Endothelial cell of umbilical vein (primary cell): ENCODE data around the gene CLEC18B. TPM values are rescaled to one million over a fixed set of nuclear protein-coding genes. Genes with fewer than 3 reads are reported as not detected.

Experiments used
- BruUV-seq: library from RNA; stranded (reverse); fragments of 400-500 nt; replicated peaks from 2 replicates; lab custom pipeline; 2021; lab: Mats Ljungman, UMichigan
- CTCF ChIA-PET: fragments of 300-600, 350-600 bp; sonication (Branson Sonifier 250); formaldehyde crosslinking; loops from one replicate; lab custom pipeline; 2021; ENCODE audit warnings: antibody characterized with exemption, inconsistent platforms; lab: Charles Lee
- POLR2A ChIA-PET: fragments of 300-600, 350-600 bp; sonication (Branson Sonifier 250); formaldehyde crosslinking; loops from one replicate; lab custom pipeline; 2021; ENCODE audit warnings: antibody characterized with exemption, inconsistent platforms; lab: Charles Lee
- DNase-seq: peaks from one replicate; pipeline ENCODE4 v3.0.0-alpha.2; 2011; ENCODE audit warnings: low read depth, low spot score
- FAIRE-seq: peaks from 2 replicates; lab custom pipeline; 2011; peaks lifted over from hg19 to GRCh38; lab: Jason Lieb, UNC
- H2AFZ ChIP-seq: 2 replicates; pipeline ENCODE4 v1.6.0; 2012; ENCODE audit warnings: low read depth, low read length, control low read depth, inconsistent platforms
- H3K27ac ChIP-seq: 2 replicates; pipeline ENCODE4 v1.5.1; 2011; ENCODE audit warnings: low read depth, mild to moderate bottlenecking, control low read depth, low read length, moderate library complexity; ENCODE audit not compliant: insufficient read depth
- H3K27me3 ChIP-seq, 2 experiments: 2 replicates each; pipeline versions ENCODE4 v1.6.0 to v1.6.1; 2011; ENCODE audit warnings: low read length in 2 of 2, mixed read lengths in 1 of 2; ENCODE audit not compliant: control insufficient read depth in 2 of 2, insufficient read depth in 2 of 2
- H3K36me3 ChIP-seq, 2 experiments: 2 replicates in 1 of 2; 3 replicates in 1 of 2; pipeline ENCODE4 v1.5.1; 2011; ENCODE audit warnings: low read length in 2 of 2, mild to moderate bottlenecking in 1 of 2, moderate library complexity in 1 of 2; ENCODE audit not compliant: control insufficient read depth in 2 of 2, insufficient read depth in 2 of 2; ENCODE audit errors: extremely low read depth in 1 of 2
- H3K4me1 ChIP-seq: 3 replicates; pipeline ENCODE4 v1.5.1; 2011; ENCODE audit warnings: mild to moderate bottlenecking, low read length; ENCODE audit not compliant: control insufficient read depth, insufficient read depth; ENCODE audit errors: extremely low read depth
- H3K4me2 ChIP-seq: 2 replicates; pipeline ENCODE4 v1.6.1; 2011; ENCODE audit warnings: low read length, control low read depth, mixed read lengths; ENCODE audit not compliant: insufficient read depth
- H3K4me3 ChIP-seq, 3 experiments: fragments of 200-600 bp in 1 of 3; sonication (generic), shearing (Covaris generic) in 1 of 3; replicated peaks in 1 of 3; 2 replicates each; pipeline ENCODE4 v1.5.1; 2011 to 2016; ENCODE audit warnings: control low read depth in 3 of 3, low read length in 3 of 3, mild to moderate bottlenecking in 2 of 3, inconsistent platforms in 1 of 3, low read depth in 1 of 3, moderate library complexity in 1 of 3; ENCODE audit not compliant: insufficient read depth in 1 of 3
- H3K79me2 ChIP-seq: 2 replicates; pipeline ENCODE4 v1.6.0; 2012; ENCODE audit warnings: low read length, inconsistent platforms; ENCODE audit not compliant: control insufficient read depth, insufficient read depth
- H3K9ac ChIP-seq: replicated peaks from 2 replicates; pipeline ENCODE3; 2011; ENCODE audit warnings: low read length, control low read depth; ENCODE audit not compliant: insufficient read depth; ENCODE audit errors: extremely low read depth
- H3K9me1 ChIP-seq: replicated peaks from 3 replicates; pipeline ENCODE4 v1.6.0; 2011; ENCODE audit warnings: mild to moderate bottlenecking, low read length; ENCODE audit not compliant: control insufficient read depth, insufficient read depth; ENCODE audit errors: extremely low read depth
- H3K9me3 ChIP-seq: replicated peaks from 2 replicates; pipeline ENCODE4 v1.5.1; 2012; ENCODE audit warnings: low read length, inconsistent platforms; ENCODE audit not compliant: control insufficient read depth, insufficient read depth
- H4K20me1 ChIP-seq: replicated peaks from 2 replicates; pipeline ENCODE3; 2011; ENCODE audit warnings: mild to moderate bottlenecking, low read length; ENCODE audit not compliant: control insufficient read depth, insufficient read depth; ENCODE audit errors: extremely low read depth
- CTCF ChIP-seq, 2 donors: IDR thresholded peaks; 1 replicate in 1 of 2; 2 replicates in 1 of 2; pipeline ENCODE4 v1.5.1; 2011; ENCODE audit warnings: low read length in 2 of 2, mild to moderate bottlenecking in 2 of 2, moderate library complexity in 2 of 2, control low read depth in 1 of 2, inconsistent platforms in 1 of 2, low read depth in 1 of 2; ENCODE audit not compliant: insufficient read depth in 1 of 2; ENCODE audit errors: extremely low read depth in 1 of 2
- EZH2 ChIP-seq: IDR thresholded peaks from 2 replicates; pipeline ENCODE4 v1.6.1; 2012; ENCODE audit warnings: borderline replicate concordance, low read depth, mild to moderate bottlenecking, moderate library complexity, low read length, inconsistent platforms; ENCODE audit not compliant: severe bottlenecking
- FOS ChIP-seq: IDR thresholded peaks from 2 replicates; pipeline ENCODE4 v1.6.1; 2011; ENCODE audit warnings: mild to moderate bottlenecking, low read length, moderate library complexity, borderline replicate concordance; ENCODE audit not compliant: insufficient read depth
- GATA2 ChIP-seq: IDR thresholded peaks from 2 replicates; pipeline ENCODE4 v1.7.0; 2011; ENCODE audit warnings: low read depth, mild to moderate bottlenecking, moderate library complexity, mixed read lengths, low read length; ENCODE audit not compliant: insufficient read length, insufficient read depth
- MAX ChIP-seq: IDR thresholded peaks from 2 replicates; pipeline ENCODE4 v1.6.1; 2011; ENCODE audit not compliant: insufficient read depth, insufficient read length
- POLR2AphosphoS5 ChIP-seq: IDR thresholded peaks from 2 replicates; pipeline ENCODE4 v1.6.1; 2012; ENCODE audit warnings: low read depth, mild to moderate bottlenecking, control low read depth, low read length, moderate library complexity; ENCODE audit not compliant: insufficient read depth
- dilution Hi-C: fragments of 300-500 bp; cut with MboI; formaldehyde crosslinking; loops from one replicate; pipeline ENCODE4 v1.15.0; 2019; ENCODE audit warnings: low sequenced_read_pairs; ENCODE audit not compliant: extremely low pct_ligation_motif_present
- intact Hi-C: fragments of 100-400 bp; cut with micrococcal nuclease; formaldehyde crosslinking; loops from one replicate; pipeline ENCODE4 v1.10.0; 2022
- polyA plus RNA-seq, 4 experiments: library from polyadenylated mRNA; depleted of rRNA in 3 of 4; stranded (reverse) in 3 of 4; unstranded in 1 of 4; fragments of >200 nt; gene quantifications; 2 replicates each; pipeline versions ENCODE4 v1.2.1 to v1.2.3, GENCODE V29; 2011 to 2012; ENCODE audit warnings: missing spikeins in 1 of 4
- total RNA-seq: library from RNA; stranded (reverse); gene quantifications from 2 replicates; pipeline ENCODE4 v1.2.3, GENCODE V29; 2021

CLEC18B gene
- total and polyA plus RNA-seq, 2 donors (not counting 3 experiments of a cell fraction or from before 2014, with no cell fraction given), result 0.49 TPM; not detected in 1

GRCh38 chr16:74463888-74464287 is 42.6 kb upstream of the CLEC18B start:
- H3K9ac ChIP-seq, result no peak overlapping the region
- H3K79me2 ChIP-seq, result no peaks in the 10 kb centered on the region
- ChIA-PET CTCF (interaction anchor here (1.1 kb wide), 1 partner anchor 10 kb away, joined by 3 read pairs; no protein-coding TSS in a partner anchor), POLR2A (no interaction called here)
- TF ChIP-seq EZH2 (no peak), MAX (no peak)
- peaks cover 16 to 34% of the 10 kb centered on the region in 2 experiments for H3K36me3 ChIP-seq
- intact Hi-C loops (no loop called here), dilution Hi-C loops (no loop called here)
- no peak overlapping the region for H3K4me3 ChIP-seq
- no peaks in the 10 kb centered on the region for H4K20me1 ChIP-seq
- peaks cover 6% of the 10 kb centered on the region for H3K4me1 ChIP-seq
- no peaks in the 10 kb centered on the region for H3K9me3 ChIP-seq
- DNase-seq (no peak), FAIRE-seq (no peak)
- no peaks in the 10 kb centered on the region for H3K27me3 ChIP-seq
- no peak overlapping the region for H3K4me2 ChIP-seq
- no peak overlapping the region for H2AFZ ChIP-seq
- no peak overlapping the region for H3K27ac ChIP-seq
- BruUV-seq, result no TSS peak
- H3K9me1 ChIP-seq, result no peaks in the 10 kb centered on the region

GRCh38 chr16:74462361-74462760 is 41.1 kb upstream of the CLEC18B start:
- TF ChIP-seq FOS (no peak), CTCF (IDR thresholded peaks at IDR 0.05; ENCODE audit: extremely low read depth in 1 of 2, insufficient read depth in 1 of 2, low read depth in 1 of 2, low read length in 2 of 2) (no peak), EZH2 (no peak), GATA2 (no peak), POLR2AphosphoS5 (no peak)
- Histone ChIP-seq H2AFZ (no peak overlapping the region), H4K20me1 (no peaks in the 10 kb centered on the region), H3K27me3 (no peaks in the 10 kb centered on the region), H3K4me3 (no peak overlapping the region), H3K4me1 (peaks cover 6% of the 10 kb centered on the region), H3K9me1 (no peaks in the 10 kb centered on the region), H3K27ac (no peak overlapping the region), H3K79me2 (no peaks in the 10 kb centered on the region), H3K36me3 (peaks cover 16 to 30% of the 10 kb centered on the region in 2 experiments), H3K9me3 (no peaks in the 10 kb centered on the region), H3K9ac (no peak overlapping the region), H3K4me2 (no peak overlapping the region)
- ChIA-PET POLR2A (no interaction called here), CTCF (interaction anchor here (1.3 kb wide), 1 partner anchor 177 kb away, joined by 4 read pairs; no protein-coding TSS in a partner anchor)
- no TSS peak for BruUV-seq
- FAIRE-seq, result no peak
- DNase-seq, result no peak
- intact Hi-C loops, result no loop called here
- dilution Hi-C loops, result no loop called here
